Activated CD4-positive, alpha-beta T cell treated with anti-CD3 and anti-CD28 coated beads, Interleukin-2, amount 50 U/mL, for 4 hours (primary cell): Measurements from ENCODE around the gene TICAM2.

Source experiments
- DNase-seq, 2 experiments: peaks; one replicate each; pipeline ENCODE4 v3.0.0-alpha.2; 2020

The TICAM2 gene

DNA sequence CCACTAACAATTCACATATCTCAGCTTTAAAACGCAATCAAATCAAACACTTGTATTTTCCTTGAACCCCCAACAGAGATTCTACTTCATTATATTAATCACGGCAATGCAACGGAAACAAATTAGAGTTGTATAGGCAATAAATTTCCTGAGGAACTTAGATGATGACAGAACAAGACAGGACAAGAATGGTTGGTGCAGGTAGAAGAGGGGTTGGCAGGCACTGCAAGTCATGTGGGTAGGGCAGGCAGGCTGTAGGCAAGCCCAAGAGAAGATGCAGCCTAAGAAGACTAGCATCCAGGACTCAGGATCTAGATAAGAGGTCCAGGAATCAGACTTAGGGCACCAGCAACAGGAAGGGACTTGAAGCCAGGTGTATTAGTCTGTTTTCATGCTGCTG lies 41.1 kb downstream of the TICAM2 start:
- DNase-seq, result no peak

DNA sequence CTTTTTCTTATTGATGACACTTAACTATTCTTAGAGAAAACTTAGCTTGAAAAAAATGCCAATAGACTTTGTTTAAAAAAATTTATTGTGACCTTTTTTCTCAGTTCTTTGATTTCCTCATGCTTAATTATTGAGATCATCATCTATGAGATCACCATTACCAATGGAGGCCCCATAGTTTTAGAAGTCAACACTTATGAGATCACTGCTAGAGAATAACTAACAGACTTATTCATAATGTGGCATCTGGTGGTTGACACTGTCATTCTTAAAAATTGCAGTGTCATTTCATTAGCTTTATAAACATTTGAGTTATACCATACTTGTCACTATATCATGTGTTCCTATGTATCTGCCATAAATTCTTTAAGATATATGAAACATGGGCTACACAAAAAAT lies 42.8 kb downstream of the TICAM2 start:
- no peak for DNase-seq

DNA sequence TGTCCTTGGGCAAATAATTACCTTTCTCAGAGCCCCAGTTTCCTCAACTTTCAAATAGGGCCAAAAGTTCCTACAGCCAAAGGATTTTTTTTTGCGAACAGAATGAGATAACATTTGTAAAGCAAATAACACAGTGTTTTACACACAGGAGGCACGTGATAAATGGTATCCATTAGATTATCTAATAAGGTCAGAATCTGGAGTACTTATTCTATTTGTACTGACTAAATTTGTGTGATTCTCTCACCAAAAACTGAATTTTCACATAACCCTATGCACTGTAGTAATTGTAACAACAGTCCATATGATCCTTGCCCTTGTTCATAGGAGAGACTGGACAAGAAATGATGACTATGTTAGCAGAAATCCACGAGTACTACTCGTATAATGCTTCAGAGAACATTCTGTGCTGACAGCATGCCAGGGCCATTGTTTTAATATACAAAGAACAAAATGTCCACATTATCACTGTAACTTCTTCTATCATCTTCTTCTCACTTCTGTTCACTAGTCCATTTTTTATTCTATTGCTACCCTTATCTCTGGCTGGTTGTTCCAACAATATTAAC lies 43.8 kb downstream of the TICAM2 start:
- DNase-seq, result no peak

DNA sequence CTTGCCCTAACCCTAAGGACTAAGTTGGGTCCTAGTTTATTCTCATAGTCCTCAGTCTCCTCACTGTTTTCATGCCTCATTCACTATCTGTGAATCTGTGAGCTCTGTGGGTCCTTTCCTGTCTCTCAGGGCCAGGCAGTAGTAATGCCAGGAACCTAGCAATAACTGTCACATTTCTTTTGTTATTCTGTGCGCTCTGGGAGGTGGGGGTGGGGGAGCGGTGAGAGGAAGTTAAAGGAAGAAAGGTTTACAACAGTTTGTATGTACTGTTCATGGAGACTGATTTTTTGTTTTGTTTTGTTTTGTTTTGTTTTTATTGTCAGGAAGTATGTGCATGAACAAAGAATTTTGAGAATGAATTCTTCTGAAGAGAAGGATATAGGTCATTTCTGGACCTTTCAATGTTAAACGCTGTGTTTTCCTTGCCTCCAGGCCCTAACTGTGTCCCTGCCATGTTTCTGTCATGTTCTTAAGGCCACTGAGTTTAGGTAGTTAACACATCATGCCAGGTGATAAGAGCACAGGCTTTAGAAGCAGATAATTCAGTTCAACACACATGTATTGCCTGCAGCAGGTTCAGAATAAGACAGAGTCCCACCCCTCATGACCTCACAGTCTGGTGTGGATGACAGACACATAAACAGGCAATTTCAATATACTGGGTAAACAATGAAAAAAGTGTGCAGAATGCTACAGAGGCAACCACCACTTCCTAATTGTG lies 44.5 kb downstream of the TICAM2 start:
- DNase-seq, result no peak

DNA sequence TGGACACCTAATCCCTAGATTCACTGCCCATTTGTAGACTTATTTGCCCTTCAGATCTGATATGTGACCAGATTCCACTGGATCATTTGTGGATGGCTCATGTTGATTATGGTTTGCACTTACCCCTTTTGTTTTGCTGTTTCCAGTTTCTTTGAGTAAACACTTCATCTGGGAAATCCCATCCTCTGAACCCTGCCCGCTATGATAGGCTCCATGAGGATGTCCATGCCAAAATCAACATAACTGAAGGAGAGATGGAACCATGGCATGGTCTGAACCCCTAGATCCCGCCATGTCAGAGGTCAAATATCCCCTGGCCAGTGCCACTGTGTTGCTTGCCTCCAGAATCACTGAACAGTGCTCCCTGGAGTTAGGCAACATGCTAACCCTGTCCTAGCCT lies 46.0 kb downstream of the TICAM2 start:
- DNase-seq, result no peak

DNA sequence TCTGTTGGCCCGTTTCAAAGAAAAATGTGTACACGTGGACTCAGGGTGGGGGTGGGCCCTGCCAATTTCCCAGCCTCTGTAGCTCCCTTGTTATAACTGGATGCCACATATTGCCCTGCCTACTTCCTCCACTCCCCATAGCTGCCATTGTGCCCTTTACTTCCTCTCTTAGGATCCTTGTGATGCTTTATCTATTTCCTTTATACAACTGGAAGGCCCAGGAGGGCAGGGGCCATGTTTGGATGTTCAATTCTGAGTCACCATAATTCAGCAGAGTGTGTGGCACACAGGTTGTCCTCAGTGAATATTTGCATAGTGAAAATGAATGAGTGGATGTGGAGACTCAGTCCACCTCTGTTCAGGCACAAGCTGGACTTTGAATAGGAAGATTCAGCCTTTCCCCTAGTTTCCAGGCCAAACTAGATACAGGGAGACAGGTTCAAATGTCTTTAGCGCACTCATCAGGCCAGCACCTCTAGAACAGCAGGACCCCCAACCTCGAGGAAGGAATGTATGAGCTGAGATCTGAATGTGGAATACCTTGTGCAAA lies 47.1 kb downstream of the TICAM2 start:
- no peak for DNase-seq

DNA sequence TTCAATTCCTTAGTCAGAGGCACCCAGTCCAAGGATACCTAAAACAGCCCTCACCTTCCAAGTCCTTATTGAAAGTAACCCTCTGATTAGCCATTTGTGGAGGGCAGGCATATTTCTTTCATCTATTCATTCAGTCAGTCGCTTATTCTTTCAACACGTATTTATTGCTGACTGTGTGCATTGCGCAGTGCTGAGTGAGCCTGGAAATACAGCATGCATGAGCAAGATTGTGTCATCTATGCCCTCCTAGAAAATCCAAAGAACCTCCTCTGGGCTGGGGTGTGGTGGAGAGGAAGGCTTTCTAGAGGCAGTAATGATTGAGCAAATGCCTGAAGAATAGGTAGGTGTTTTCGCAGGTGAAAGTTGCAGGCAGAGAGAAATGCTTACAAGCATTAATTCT lies 49.2 kb downstream of the TICAM2 start:
- DNase-seq, result no peak

DNA sequence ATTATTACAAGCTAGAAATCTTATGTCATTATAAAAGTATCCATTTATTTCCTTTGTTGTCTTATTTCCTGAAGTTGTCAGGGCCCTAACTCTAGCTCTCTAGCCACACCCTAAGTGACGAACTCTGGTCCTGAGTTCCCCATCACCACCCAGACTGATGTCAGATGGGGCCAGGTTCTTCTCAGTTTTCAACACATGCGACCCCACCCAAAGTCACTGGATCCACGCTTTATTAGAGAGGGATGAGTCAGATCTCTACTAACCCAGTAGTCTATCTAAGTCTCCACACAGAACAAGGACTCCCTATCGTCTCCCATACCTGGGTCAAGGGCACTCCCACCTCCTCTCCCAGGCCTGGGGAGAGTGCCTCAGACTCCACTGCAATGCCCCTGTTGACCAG lies 50.9 kb downstream of the TICAM2 start:
- DNase-seq, result no peak

DNA sequence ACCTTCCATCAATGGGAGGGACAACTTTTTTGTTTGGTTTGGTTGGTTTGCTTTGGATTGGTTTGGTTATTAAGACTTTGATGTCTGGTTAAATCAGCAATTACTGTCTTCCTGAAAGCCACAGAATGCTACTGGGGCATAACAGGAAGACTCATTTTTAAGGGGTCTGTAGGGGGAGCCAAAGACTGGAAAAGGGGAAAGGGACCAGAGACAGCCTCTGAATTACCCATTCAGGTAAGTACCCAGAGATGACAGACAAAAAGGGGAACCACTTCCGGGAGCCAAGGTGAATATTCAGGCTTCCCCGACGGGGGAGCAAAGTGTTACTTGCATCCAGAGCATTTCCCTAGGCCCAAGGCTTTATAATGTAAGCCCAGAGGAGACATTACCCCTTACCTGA lies 53.1 kb downstream of the TICAM2 start:
- no peak for DNase-seq

DNA sequence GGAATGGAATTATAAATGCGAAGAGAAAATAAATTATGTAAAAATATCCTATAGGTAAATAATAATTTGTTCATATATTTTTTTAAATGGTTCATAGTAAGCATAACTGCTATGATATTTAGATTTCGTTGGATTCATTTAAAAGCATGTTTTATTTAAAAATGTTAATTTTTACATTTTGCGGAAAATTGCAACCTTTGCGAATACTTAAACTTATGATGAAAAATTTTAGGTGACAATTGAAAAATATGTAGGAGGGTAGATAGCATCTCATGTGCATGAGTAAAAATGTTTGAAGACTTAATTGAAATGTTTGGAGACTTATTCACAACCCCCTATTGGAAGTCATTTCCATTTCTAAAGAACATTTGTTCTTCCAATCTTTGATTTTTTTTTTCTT lies 53.6 kb downstream of the TICAM2 start:
- no peak for DNase-seq

DNA sequence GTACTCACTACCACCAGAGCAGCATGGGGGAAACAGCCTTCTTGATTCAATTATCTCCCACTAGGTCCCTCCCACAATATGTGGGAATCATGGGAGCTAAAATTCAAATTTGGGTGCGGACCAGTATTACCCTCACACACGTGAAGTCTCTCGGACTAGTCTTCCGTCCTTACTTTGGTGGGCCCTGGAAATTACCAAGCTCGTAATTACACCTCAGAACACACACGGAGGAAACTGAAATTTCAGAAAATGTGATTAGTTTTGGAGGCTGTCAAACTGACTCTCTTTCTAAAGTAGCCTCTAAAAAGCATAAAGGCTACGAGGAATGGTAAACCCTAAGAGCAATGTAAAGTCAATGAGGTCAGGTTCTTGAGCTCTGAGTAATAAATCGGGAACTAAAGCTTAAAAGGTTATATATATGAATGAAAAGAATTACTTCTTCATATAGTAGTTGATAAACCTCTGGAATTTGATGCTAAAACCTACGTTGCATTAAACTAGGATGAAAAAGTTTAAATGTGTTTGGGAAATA lies 56.9 kb downstream of the TICAM2 start:
- DNase-seq, result no peak

DNA sequence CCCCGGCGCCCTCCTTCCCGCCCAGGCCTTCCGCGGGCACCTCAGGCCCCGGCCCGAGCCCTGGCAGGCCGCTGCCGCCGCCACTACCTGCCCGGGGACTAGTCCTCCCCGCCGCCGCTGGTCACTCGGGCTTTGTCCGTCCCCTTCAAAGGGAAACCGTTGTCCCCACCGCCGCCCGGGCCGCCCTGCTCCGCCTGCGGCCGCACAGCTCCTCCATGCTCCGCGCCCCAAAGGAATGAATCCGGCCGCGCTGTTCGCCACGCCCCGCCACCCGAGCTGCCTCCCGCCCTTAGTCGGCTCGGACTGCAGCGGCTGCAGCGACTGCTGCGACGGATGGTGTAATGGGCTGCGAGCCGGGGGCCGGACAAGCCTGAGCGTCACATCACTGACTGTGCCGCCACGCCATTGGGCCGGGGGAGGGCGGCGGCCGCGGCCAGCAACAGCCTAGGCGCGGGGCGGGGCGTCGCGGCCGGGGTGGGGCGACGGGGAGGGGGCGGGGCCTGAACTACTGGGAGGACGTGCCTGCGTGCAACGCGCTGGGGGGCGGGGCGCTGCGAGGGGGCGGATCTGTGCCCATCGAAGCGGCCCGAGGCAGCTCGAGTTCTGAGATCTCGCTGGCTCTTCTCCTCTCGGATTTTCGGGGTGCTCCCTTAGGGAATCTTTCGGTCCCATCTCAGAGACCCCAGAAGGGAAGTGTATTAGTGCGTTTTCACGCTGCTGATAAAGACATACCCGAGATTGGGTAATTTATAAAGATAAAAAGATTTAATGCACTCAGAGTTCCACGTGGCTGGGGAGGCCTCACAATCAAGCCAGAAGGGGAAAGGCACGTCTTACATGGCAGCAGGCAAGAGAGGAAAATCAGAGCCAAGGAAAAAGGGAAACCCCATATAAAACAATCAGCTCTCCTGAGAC lies 57.6 kb downstream of the TICAM2 start, which contains the start of gene FEM1C:
Gene FEM1C (minus strand): TSS at position 340 of the 915 bp plus-strand sequence. CDS start 1,282 bp downstream, outside the sequence.
- peak; percentile 97 to 98 for DNase-seq

DNA sequence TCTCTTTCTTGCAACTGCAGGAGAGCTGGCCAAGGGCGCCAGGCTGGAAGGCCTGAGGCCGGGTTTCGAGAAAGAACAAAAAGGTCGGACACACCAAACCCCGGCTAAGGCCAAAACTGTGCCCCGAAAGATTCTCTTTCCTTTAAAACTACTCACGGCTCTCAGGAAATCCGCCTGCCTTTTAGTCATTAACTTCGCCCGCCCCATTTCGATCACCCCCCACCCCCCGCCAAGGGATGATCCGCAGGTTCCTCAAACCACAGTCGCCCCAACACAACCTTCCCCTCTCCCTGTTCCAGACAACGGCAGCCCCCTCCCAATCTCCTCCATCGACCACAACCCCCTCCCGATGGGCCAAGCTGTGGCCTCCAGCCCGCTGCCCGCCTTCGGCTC lies 58.2 kb downstream of the TICAM2 start:
- peak; percentile 49 to 52 for DNase-seq

DNA sequence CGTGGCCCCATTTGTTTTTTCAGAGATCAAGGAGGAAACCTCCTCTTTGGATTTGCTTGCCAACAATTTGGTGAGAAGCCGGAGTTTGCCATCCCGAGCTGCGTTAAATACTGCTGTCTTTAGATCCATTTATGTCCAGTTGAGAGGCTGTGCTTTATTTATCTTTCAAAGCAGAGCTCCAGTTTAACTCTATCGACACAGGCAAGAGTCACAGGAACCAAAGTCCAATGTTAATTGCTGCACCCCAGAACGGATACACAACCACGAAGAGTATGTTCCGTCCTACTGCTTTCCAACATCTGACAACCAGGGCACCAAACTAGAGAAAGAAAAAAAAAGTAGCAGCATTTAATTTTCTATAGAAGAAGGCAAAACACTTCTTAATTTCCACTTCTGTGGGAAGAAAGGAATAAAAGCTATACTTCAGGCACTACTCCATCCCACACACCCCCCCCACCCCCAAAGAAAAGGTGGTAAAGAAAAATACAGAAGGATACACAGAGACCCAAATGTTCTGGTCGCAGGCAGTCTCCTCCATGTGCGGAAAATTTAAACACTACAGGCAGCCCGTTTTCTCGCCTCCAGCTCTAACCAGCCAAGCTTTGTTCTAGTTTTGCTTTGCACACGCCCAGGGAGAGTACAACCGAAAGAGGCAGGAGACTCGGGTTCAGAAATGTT lies 58.8 kb downstream of the TICAM2 start:
- DNase-seq, result peak in 1 of 2 experiments; percentile 24

DNA sequence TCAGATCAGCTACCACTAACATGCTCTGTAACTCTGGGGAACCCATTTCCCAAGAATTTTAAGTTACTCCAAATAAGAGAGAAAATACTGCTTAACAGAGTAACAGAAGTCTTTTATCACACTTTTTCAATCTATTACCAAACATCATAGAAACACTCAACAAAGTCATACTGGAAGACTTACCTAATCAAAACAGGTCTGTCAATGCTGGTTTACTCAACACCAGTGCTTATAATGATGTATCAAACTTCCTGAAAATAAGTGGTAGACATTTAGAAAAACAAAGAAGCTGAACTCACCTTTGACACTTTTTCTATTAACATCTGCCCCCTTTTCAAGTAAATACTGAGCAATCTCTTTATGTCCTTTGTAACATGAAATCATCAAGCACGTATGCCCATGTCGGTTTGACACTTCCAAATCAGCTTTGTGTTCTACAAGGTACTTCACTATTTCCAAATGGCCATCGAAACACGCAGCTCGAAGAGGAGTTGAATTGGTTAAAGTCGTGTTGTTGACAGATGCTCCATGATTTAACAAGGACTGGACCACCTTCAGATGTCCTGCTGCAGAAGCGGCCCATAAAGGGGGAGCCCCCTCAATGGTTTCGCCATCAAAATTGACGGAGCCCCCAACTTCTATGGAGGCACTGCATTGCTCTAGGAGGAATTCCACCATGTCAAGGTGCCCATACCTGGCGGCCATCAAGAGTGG lies 59.5 kb downstream of the TICAM2 start:
- DNase-seq, result no peak

DNA sequence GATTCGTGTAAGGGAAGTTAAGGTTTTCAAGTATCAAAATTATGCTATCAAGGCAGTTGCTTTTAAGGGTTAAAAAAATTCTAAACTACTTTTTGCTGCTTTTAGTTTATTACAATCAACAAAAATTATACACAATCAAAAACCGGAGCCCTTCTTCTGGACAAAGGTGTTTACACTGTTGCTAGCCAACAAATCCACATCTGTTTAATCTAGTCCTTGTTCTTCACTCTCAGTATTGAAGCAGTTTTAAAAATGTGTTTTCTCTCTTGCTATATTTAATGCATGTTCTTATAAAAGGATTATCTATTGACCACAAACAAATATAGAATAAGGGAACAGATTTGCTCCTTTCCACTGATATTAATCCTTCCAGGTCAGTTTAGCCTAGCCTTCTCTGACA lies 60.2 kb downstream of the TICAM2 start:
- no peak for DNase-seq

DNA sequence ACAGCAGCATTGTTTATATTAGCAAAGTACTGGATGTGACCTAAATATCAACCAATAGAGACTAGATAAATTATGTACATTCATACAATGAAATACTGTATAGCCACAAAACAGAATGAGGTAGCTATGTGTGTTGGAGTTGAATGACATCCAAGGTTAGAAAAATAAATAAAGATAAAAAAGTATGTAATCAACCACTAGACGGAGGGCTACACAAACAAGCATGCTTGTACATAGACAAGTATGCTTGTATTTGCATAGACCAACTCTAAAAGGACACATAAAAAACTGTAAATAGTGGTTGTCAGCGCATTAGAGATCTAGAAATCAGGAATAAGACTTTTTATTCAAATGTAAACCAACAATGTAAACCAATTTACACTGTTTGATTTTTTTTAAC lies 60.7 kb downstream of the TICAM2 start:
- no peak for DNase-seq

DNA sequence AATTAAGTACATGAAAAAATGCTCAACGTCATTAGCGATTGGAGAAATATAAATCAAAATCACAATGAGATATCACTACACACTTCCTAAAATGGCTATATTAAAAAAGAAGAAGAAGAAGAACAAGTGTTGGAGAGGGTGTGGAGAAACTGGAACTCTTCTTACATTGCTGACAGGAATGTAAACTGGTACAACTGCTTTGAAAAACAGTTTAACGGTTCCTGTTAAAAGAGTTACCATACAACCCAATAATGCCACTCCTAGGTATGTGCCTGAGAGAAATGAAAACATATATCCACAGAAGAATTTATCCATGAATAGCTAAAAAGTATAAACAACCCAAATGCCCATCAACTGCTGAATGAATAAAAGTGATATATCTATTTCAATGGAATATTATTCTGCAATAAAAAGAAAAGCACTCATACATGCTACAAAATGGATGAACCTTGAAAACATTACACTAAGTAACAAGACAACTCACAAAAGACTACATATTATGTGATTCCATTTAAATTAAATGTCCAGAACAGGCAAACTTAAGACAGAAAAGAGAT lies 66.7 kb downstream of the TICAM2 start:
- no peak for DNase-seq

DNA sequence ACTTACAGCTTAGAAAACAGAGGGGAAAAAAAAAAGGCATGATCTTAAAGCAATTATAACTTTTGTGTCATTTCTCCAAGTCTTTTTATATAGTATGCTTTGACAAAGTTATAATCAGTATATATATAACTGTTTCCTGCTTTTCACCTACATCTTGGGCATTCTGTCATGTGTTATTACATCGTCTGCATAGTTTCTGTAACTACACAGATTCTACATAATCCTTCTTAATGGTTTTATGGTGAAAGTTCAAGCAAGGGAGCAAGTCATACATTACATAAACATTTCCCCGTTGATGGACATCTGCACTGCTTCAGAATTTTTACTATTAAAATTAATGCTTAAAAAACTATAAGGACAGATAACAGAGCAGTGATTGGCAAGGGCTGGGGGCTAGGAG lies 69.8 kb downstream of the TICAM2 start:
- DNase-seq, result no peak

DNA sequence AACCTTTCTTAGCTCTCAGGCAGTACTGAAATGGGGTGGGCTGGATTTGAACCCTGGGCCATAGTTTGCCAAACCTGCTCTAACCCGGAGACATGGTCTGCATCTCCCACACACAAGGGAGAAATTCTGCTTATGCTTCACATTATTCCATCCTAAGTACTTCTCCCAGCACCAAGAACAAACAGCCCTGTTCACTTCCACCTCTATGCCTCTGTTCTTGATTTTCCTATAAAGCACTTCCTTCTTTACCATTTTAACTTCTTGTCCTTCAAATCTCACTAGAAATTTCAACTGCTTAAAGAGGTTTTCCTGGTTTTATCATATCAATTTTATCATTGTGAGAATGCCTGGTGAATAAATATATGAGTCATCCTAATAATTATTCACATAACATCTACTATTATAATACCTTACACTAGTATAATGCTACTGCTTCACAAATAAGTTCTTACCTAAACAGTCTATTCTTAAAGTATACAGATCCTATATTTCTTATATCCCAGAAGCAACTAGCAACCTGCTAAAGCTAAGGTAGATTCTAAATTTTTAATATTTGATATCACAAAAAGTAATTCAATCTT lies 70.4 kb downstream of the TICAM2 start:
- no peak for DNase-seq

DNA sequence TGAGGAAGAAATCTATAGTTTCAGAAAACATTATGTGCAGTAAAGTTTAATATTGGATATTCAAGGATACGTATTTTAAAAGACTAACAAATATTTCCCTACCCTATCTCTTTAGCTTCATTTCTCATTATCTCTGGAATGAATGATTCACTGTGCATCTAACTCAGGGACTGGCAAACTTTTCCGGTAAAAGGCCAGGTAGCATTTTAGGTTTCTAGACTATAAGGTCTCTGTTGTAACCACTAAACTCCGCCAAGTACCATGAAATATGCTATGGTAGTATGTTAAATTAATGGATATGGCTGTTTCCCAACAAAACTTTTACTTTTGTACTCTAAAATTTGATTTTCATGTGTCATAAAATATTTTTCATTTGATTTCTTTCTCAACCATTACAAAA lies 70.9 kb downstream of the TICAM2 start:
- no peak for DNase-seq
